GM18508 (cell line): Measurements from ENCODE around the gene CACNA2D4.

ENCODE experiments used
- ATAC-seq: cut with Tn5 transposase; IDR thresholded peaks from one replicate; pipeline ENCODE4 v1.9.1; 2021; ENCODE audit warnings: moderate number of reproducible peaks; ENCODE audit not compliant: insufficient read depth, unreplicated experiment

Gene CACNA2D4

DNA sequence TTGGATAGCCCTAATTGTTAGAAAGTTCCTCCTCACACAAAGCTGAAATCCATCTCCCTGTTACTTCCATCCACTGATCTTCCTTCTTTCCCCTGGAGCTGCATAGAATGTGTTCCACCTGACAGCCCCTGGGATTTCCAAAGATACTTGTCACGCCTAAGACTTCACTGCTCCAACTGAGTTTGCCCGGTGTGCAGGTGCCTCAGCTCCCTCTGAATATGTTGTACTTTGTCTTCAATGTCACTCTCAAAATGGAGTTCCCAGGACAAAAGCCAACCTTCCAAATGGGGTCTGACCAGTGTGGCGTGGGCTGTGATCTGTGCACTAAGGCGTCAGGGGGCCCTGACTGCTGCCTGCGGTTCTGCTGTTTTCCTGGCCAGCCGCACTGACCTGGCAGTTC, 42.8 kb downstream of the CACNA2D4 start:
- ATAC-seq = no peak

DNA sequence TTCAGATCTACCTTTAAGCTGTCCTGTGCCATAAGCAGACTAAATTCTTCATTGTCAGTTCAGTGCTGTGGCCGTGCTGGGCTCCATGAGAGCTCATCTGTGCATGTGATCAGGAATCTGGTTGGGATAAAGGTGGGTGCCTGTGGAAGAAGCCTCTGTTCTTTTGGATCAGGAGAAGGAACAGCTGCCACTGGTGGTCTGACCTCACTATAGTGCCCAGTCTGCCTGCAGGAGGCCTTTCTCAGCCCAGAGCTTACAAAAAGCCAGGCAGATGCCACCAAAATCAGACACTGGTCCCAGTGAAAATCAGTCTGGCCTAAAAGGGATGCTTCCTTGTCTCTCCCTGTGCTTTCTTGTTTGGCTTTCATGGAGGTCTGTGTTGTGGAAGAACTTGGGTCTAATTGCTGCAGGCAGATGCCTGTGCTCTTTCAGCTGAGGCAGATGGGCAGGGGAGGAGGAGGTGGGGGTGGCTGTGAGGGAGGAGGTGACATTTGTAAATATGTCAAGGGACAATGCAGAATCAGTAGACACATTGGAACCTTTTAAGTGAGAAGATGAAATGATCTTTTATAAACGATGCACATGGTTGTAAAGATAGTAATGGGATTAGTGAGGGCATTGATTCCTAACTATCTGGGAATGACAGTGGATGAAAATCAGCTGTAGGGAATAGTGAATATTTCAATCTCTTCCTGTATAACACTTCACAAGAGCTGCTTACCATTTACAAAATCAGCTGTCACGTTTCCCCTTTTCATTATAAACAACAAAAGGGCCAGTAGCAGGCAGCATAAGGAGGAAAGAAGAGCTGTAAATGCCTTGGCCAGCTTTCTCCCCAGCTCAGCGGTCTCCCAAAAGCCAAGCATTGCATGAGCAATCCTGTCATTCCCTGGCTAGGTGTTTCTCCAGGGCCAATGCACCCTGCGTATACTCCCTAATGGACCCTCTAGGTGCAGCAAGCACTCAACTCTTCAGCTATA, 44.6 kb downstream of the CACNA2D4 start:
- no peak for ATAC-seq

GRCh38 chr12:1872448-1872847, 46.0 kb downstream of the CACNA2D4 start:
- ATAC-seq = no peak

GRCh38 chr12:1872001-1872400, 46.5 kb downstream of the CACNA2D4 start:
- ATAC-seq = no peak

DNA sequence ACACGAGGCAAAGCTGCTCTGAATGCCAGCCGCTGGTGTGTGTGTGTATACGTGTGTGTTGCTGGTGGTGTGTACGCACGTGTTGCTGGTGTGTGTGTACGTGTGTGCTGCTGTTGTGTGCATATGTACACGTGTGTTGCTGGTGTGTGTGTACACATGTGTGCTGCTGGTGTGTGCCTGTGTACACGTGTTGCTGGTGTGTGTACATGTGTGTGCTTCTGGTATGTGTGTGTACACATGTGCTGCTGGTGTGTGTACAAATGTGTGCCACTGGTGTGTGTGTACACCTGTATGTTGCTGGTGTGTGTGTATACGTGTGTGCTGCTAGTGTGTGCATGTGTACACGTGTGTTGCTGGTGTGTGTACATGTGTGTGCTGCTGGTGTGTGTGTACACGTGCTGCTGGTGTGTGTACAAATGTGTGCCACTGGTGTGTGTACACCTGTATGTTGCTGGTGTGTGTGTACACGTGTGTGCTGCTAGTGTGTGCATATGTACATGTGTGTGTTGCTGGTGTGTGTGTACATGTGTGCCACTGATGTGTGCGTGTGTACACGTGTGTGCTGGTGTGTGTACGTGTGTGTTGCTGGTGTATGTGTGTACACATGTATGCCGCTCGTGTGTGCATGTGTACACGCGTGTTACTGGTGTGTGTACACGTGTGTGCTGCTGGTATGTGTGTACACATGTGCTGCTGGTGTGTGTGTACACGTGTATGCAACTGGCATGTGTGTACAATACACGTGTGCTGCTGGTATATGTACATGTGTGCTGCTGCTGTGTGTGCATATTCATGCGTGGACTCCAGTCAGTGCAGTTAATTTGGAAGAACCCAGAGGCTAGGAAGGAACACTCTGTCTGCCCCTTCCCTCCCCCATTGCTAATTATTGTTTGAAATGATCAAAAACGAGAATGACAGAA, 47.2 kb downstream of the CACNA2D4 start:
- ATAC-seq = no peak

DNA sequence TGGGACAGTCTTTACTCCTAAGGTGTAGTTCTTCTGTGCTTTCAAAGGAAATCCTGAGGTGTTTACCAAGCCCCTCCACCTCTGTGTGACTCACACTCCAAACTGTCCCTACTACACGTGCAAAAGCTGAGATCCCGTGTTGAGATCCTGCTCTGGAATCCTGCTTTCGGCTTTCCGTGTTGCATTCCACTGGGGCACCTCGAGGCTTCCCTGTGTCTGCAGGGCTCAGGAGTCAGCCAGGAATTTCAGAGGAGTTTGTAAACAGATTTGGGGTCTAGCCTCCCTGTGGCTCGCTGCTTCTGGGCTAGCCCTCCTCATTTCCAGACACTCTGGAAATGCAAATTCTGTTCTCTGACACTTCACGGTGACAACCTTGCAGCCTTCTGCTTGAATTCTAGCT, 48.4 kb downstream of the CACNA2D4 start:
- ATAC-seq = no peak

DNA sequence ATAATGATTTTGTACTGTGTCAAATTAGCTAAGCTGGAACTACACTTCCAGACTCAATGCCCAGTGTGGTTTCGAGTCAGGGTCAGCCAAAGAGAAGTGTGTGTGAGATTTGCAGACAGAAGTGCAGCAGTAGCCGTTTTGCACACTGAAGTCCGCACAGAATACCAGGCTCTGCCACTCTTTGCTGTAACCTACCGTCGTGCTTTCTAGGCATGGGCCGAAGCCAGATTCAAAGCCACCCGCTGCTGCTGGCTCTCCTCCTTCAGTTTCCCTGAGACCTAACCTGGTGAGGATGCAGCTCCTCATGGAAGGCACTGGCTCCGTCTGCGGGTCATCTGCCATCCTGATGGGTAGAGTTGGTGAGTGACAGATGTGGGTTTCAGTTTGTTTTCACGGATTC, 49.3 kb downstream of the CACNA2D4 start:
- no peak for ATAC-seq

- no peak for ATAC-seq
Measured at GRCh38 chr12:1865284-1865866, 53.1 kb downstream of the CACNA2D4 start.

DNA sequence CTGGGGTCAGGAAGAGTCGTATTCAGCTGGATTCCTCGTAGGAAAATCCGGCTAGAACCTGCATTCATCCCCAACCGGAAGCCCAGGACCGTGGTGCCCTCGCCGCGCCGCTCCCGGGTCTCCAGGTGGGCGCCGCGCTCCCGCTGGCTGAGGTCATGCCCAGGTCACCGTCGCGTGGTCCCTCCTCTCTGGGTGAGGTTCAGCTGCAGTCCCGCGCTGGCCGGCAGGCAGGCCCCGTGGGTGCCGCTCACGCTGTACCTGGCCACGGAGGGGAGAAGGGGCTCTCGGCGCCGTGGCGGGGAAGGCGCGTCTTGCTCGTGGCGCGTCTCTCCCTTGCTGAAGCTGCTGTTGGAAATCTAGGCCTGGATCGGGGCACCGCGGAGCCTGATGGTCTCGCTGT, 53.6 kb downstream of the CACNA2D4 start:
- no peak for ATAC-seq

GRCh38 chr12:1864456-1864855, 54.0 kb downstream of the CACNA2D4 start:
- ATAC-seq = no peak

DNA sequence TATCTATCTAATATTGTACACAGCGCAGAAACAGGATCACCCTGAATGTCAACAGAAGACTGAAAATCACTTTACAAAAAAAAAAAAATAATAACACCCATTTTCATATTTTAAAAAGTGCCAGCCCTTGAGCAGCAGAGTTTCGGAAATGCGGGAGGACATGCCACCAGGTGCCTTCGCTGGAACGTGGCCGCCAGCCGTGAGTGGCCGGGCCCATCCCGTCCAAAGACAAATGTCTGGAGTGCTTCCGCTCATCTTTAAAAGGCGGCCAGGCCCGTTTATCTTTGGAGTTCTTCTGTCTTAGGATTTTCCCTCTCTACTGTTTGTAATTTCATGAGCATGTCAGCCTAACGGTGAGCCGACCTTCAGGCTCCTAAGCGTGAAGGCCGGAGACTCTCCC, 54.6 kb downstream of the CACNA2D4 start:
- no peak for ATAC-seq

DNA sequence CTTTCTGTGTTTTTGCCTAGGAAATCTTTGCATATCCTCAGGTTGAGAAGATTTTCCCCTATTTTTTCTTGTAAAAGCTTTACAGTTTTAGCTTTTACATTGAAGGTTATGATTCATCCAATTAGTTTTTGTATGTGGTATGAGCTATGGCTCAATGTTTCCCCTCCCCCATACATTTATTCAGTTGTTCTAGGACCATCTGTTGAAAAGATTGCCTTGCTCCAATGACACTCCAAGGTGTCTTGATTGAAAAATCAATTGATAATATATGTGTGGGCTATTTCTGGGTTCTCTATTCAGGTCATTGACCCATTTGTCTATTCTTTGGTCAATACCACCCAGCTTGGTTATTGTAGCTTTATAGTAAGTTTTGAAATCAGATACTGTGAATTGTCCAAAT, 55.5 kb downstream of the CACNA2D4 start:
- ATAC-seq = no peak

GRCh38 chr12:1859643-1860042, 58.8 kb downstream of the CACNA2D4 start:
- ATAC-seq = no peak

DNA sequence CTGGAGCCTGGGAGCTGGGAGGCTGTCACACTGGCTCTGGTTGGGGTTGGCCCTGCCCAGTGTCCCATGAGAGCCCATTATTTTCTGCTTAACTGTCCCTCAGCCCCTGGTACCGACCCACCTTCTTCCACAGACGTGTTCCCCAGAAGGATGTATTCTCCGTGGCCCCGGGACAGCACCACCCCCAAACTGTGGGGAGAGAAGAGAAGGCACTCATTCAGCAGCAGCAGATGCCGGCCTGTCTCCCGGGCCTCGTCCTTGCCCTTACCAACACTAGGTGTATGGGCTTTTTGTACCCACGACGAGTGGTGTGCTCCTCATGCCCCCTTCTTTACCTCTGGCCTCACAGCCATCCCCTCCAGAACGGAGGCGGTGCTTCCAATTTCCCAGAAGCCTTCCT, 60.0 kb downstream of the CACNA2D4 start:
- ATAC-seq = no peak

DNA sequence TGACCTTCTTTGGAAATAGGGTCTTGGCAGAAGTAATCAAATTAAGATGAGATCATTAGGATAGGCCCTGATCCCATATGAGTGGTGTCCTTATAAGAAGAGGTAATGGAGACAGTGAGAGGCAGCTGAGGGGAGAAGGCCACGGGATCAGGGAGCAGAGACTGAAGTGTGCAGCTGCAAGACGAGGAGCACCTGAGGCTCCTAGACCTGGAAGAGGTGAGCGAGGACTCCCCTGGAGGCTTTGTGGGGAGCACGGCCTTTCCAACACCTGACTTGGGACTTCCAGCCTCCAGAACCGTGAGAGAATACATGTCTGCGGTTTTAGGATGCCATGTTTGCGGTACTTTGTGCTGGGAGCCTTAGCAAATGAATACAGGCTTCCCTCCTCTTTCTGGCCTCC, 60.6 kb downstream of the CACNA2D4 start:
- no peak for ATAC-seq

GRCh38 chr12:1857086-1857485, 61.4 kb downstream of the CACNA2D4 start:
- ATAC-seq = no peak

DNA sequence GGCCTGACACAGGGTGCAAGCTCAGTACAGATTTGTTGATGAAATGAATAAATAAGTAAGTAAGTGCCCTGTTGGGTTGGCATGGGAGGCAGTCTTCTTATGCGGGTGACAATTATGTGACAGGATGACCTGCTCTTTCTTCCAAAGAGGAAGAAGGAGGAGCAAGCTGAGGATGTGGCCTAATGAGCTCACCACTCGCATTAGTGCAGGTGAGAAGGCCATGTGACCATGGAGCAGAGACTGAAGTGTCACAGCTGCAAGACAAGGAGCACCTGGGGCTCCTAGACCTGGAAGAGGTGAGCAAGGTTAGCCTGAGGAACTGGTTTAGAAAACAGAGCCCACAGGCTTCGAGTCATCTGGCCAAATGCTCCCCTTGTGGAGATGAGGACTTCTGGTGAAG, 63.2 kb downstream of the CACNA2D4 start:
- no peak for ATAC-seq

GRCh38 chr12:1853716-1854115, 64.7 kb downstream of the CACNA2D4 start:
- no peak for ATAC-seq

DNA sequence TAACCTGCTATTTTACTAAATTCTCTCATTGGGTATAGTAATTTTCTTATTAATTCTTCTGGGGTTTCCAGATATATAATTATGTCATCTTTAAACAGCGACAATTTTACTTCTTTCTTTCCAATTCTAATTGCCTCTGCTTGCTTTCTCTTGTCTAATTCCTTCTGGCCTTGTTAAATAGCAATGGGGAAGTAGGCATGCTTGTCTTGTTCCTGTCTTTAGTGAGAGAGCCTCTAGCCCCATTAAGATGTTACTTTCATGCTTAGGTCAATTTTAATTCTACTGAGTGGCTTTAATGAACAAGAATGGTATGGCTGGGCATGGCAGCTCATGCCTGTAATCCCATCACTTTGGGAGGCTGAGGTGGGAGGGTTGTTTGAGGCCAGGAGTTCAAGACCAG, 66.4 kb downstream of the CACNA2D4 start:
- ATAC-seq = no peak

GRCh38 chr12:1851151-1851701, 67.2 kb downstream of the CACNA2D4 start:
- no peak for ATAC-seq
